Measurements from ENCODE around the gene TNFAIP6. TPM values are rescaled to one million over a fixed set of nuclear protein-coding genes. Genes with fewer than 3 reads are reported as not detected.
A peak's percentile ranks its signal among the peaks of the same experiment; 100 is the strongest.

The TNFAIP6 gene
- total RNA-seq, 2 donors from 2014 or later = 0.64 to 1.7 TPM

- H3K27ac Mint-ChIP-seq = no peak overlapping the region
- H3K27me3 Mint-ChIP-seq = peaks cover 10 to 12% of the 10 kb centered on the region in 2 donors
- ATAC-seq = no peak
Measured at GRCh38 chr2:151344906-151345305, 12.5 kb upstream of the TNFAIP6 start.

DNA sequence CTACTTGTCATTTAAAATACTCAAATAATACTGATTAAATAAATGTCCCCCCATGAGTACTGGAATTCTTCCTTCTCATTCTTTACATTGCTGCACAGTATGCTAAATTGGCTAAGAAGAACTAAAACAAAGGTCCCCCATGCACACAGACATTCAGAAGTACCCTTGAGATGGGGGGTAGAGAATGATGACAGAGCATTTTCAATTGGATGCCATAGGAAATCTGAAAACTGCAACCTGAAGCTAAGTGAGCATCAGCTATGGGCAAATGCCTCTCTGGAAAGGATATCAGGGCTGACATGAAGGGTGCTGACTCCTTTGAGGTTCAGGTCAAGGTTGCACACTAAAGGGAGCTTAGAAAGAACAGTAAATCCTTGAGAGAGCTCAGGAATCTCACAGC is 10.1 kb upstream of the TNFAIP6 start:
- DNase-seq (ENCODE audit: low spot score) (no peak), ATAC-seq (no peak)
- Mint-ChIP-seq H3K9me3 (no peaks in the 10 kb centered on the region), H3K27ac (no peak overlapping the region), H3K4me1 (ENCODE audit: low read depth in 2 of 2) (no peaks in the 10 kb centered on the region), H3K36me3 (no peaks in the 10 kb centered on the region), H3K27me3 (peaks cover 7 to 12% of the 10 kb centered on the region in 2 donors), H3K4me3 (no peak overlapping the region)

More at GRCh38 chr2:151344906-151345305, 12.5 kb upstream of the TNFAIP6 start:
- Mint-ChIP-seq H3K36me3 (no peaks in the 10 kb centered on the region), H3K4me3 (no peak overlapping the region), H3K9me3 (peaks cover 3% of the 10 kb centered on the region), H3K4me1 (ENCODE audit: low read depth in 2 of 2) (no peaks in the 10 kb centered on the region)
- no peak for DNase-seq (ENCODE audit: low spot score)

GRCh38 chr2:151347906-151348305 is 9.5 kb upstream of the TNFAIP6 start:
- Mint-ChIP-seq H3K27me3 (peaks cover 7 to 12% of the 10 kb centered on the region in 2 donors), H3K4me3 (no peak overlapping the region), H3K9me3 (no peaks in the 10 kb centered on the region), H3K36me3 (no peaks in the 10 kb centered on the region), H3K4me1 (ENCODE audit: low read depth in 2 of 2) (no peaks in the 10 kb centered on the region), H3K27ac (no peak overlapping the region)
- ATAC-seq (no peak), DNase-seq (ENCODE audit: low spot score) (no peak)

GRCh38 chr2:151350579-151351195 is 6.7 kb upstream of the TNFAIP6 start:
- Mint-ChIP-seq H3K9me3 (no peaks in the 10 kb centered on the region), H3K4me1 (ENCODE audit: low read depth in 2 of 2) (no peaks in the 10 kb centered on the region), H3K27me3 (peaks cover 13 to 22% of the 10 kb centered on the region in 2 donors), H3K36me3 (no peaks in the 10 kb centered on the region), H3K27ac (no peak overlapping the region), H3K4me3 (no peak overlapping the region)
- ATAC-seq (no peak), DNase-seq (ENCODE audit: low spot score) (no peak)

DNA sequence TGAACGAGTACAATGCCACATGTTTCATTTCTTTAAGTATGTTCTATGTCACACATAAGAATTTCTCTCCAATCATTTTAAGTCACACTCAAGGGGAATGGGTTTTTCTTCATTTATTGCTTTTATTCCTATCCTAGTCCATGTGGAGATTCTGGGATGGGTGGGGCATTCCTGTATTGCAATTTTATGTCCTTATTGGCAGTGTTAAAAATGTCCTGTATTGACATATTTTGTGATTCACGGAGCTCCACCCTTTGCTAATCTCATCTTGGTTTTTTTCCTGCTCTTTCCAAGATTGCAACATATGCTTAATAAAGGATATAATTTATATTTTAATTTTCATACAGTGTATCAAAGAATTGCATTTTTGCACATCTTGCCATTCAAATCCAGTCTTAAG is 3.4 kb upstream of the TNFAIP6 start:
- Mint-ChIP-seq H3K4me1 (ENCODE audit: low read depth in 2 of 2) (no peaks in the 10 kb centered on the region), H3K4me3 (no peak overlapping the region), H3K36me3 (no peaks in the 10 kb centered on the region), H3K27ac (no peak overlapping the region), H3K27me3 (peaks cover 12 to 36% of the 10 kb centered on the region in 2 donors), H3K9me3 (no peaks in the 10 kb centered on the region)
- no peak for ATAC-seq
- no peak for DNase-seq (ENCODE audit: low spot score)

DNA sequence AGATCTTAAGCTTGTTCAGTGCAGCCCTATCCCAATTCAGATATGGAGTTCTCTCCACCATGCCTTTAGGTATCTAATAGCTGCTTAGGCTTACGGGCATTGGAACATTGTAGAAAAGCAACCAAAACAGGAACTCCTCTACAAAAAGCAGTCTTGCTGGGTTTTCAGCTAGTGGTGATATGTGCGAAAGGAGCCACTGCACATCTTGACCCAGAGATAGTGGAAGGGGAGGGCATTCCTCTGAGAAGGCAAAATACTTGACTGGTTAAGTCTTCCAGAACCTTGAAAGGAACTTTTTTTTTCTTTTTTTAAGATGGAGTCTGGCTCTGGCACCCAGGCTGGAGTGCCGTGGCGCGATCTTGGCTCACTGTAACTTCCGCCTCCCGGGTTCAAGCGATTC is 2.6 kb upstream of the TNFAIP6 start:
- Mint-ChIP-seq H3K4me3 (no peak overlapping the region), H3K9me3 (no peaks in the 10 kb centered on the region), H3K4me1 (ENCODE audit: low read depth in 2 of 2) (no peaks in the 10 kb centered on the region), H3K27ac (no peak overlapping the region), H3K27me3 (peaks cover 10 to 28% of the 10 kb centered on the region in 2 donors), H3K36me3 (no peaks in the 10 kb centered on the region)
- no peak for DNase-seq (ENCODE audit: low spot score)
- ATAC-seq = no peak

DNA sequence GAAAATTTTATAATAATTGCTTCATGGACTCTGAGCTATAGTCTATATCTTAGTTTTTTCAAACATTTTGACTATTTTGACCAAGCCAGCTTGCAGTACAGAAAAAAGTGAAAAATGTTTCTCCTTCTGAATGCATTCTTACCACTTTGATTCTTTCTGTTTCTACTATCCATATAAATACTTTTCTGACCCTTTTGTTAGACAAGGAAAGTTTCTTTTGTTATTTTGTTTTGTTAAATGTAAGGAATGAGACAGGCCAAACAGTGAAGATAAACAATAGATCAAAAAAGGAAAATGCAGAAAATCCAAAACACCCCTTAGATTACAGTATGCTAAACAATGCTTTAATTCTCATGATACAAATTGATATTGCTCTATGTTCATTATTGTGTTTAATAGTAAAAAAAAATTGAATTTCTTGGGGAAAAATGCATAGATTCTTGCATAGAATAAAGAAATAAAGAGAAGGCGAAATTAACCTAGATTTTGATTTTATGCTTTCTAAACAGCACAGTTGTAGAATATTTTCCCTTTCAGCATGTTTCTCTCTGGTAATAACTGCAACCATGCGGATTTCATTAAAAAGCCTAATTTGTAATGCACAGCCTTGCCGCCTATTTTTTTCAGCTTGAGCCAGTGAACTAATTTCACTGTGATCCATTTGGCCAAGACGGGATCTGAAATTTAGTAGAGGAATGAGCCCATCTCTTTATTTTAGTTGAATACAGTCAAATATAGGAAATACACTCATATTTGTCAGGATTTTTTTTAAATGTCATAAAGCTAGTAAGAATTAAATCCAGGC is 976 bp downstream of the TNFAIP6 start:
- H3K9me3 Mint-ChIP-seq = no peaks in the 10 kb centered on the region
- no peak for ATAC-seq
- no peak overlapping the region for H3K4me3 Mint-ChIP-seq

DNA sequence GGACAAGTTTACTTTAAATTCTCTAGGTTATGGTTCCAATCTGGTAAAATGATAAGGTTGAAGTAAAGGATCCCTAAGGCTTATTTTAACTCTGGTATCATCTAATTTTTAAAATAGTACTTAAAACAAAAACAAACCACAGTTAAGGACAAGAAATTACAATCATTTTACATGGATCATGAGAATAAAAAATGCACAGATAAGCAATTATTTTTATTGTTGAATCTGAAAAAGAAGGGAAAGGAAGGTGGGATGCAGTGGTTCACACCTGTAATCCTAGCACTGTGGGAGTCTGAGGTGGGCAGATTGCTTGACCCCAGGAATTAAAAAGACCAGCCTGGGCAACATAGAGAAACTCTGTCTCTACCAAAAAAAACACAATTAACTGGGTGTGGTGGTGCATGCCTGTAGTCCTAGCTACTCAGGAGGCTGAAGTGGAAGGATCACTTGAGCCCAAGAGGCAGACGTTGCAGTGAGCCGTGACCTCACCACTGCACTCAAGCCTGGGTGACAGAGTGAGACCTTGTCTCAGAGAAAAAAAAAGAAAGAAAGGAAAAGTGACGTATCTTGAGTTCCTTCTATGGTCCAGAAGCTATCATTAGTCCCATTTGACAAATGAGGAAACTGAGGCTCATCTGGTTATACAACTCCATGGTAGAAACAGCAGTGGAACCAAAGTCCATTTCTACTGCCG is 2.5 kb downstream of the TNFAIP6 start:
- peaks cover 10 to 23% of the 10 kb centered on the region in 2 donors for H3K27me3 Mint-ChIP-seq
- ATAC-seq = no peak
- H3K4me1 Mint-ChIP-seq (ENCODE audit: low read depth in 2 of 2) = peaks cover 0 to 3% of the 10 kb centered on the region in 2 donors
- no peak overlapping the region for H3K27ac Mint-ChIP-seq
- DNase-seq (ENCODE audit: low spot score) = no peak
- no peaks in the 10 kb centered on the region for H3K9me3 Mint-ChIP-seq
- no peak overlapping the region for H3K4me3 Mint-ChIP-seq
- H3K36me3 Mint-ChIP-seq = no peaks in the 10 kb centered on the region

More for the DNA sequence above, 976 bp downstream of the TNFAIP6 start:
- no peak for DNase-seq (ENCODE audit: low spot score)
- Mint-ChIP-seq H3K27ac (no peak overlapping the region), H3K36me3 (no peaks in the 10 kb centered on the region), H3K4me1 (ENCODE audit: low read depth in 2 of 2) (peaks cover 0 to 3% of the 10 kb centered on the region in 2 donors), H3K27me3 (peaks cover 14 to 33% of the 10 kb centered on the region in 2 donors)

DNA sequence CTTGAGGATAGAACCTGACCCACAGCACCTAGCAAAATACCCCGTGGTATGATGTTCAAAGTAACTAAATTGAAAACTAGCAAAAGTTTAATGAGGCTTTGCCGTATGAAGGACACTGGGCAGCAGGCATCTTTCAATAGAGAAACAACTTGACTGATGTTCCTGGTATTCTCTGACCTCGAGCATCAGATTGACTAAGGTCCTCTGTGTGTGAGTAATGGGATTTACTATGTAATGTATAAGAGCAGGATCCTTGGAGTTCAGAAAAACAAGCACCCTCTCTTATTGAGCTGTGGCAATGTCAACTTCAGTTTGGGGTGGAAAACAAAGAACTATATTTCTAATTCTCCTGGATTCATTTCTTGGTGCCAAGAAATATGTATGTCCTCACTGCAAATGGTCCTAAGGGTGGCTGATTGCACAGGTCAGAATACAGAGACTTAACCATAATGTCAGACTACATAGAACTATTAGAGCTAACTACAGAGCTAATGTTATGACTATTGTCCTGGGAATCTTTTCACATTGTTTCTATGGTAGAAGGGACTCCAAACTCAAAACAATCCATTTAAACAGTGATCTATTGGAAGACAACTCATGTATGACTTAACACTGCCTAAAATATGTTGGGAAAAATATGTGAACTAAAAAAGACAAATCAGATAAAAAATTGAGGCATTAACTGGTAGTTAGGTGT is 4.4 kb downstream of the TNFAIP6 start:
- Mint-ChIP-seq H3K4me1 (ENCODE audit: low read depth in 2 of 2) (peaks cover 0 to 3% of the 10 kb centered on the region in 2 donors), H3K4me3 (no peak overlapping the region), H3K36me3 (no peaks in the 10 kb centered on the region), H3K27me3 (peaks cover 4 to 15% of the 10 kb centered on the region in 2 donors), H3K9me3 (no peaks in the 10 kb centered on the region), H3K27ac (no peak overlapping the region)
- ATAC-seq = no peak
- DNase-seq (ENCODE audit: low spot score) = no peak

GRCh38 chr2:151363709-151364108 is 6.3 kb downstream of the TNFAIP6 start:
- no peaks in the 10 kb centered on the region for H3K36me3 Mint-ChIP-seq
- no peak overlapping the region for H3K4me3 Mint-ChIP-seq
- peak in 1 of 2 donors; percentile 82 for ATAC-seq
- H3K27me3 Mint-ChIP-seq = peaks cover 4 to 6% of the 10 kb centered on the region in 2 donors
- no peak for DNase-seq (ENCODE audit: low spot score)
- H3K27ac Mint-ChIP-seq = peak overlapping the region in 1 of 2 donors; percentile 34
- no peaks in the 10 kb centered on the region for H3K9me3 Mint-ChIP-seq
- H3K4me1 Mint-ChIP-seq (ENCODE audit: low read depth in 2 of 2) = peaks cover 0 to 3% of the 10 kb centered on the region in 2 donors

- DNase-seq (ENCODE audit: low spot score) (no peak), ATAC-seq (no peak)
- Mint-ChIP-seq H3K4me1 (ENCODE audit: low read depth in 2 of 2) (peaks cover 0 to 3% of the 10 kb centered on the region in 2 donors), H3K9me3 (no peaks in the 10 kb centered on the region), H3K36me3 (no peaks in the 10 kb centered on the region), H3K4me3 (no peak overlapping the region), H3K27me3 (no peaks in the 10 kb centered on the region), H3K27ac (no peak overlapping the region)
Measured at GRCh38 chr2:151367571-151367970, 10.2 kb downstream of the TNFAIP6 start.

- H3K27ac Mint-ChIP-seq = no peak overlapping the region
- ATAC-seq = peak in 1 of 2 donors; percentile 80
- H3K4me1 Mint-ChIP-seq (ENCODE audit: low read depth in 2 of 2) = peaks cover 0 to 5% of the 10 kb centered on the region in 2 donors
- no peaks in the 10 kb centered on the region for H3K36me3 Mint-ChIP-seq
- DNase-seq (ENCODE audit: low spot score) = no peak
- no peaks in the 10 kb centered on the region for H3K9me3 Mint-ChIP-seq
- no peak overlapping the region for H3K4me3 Mint-ChIP-seq
- H3K27me3 Mint-ChIP-seq = no peaks in the 10 kb centered on the region
Measured at GRCh38 chr2:151374436-151374835, 17.0 kb downstream of the TNFAIP6 start.

GRCh38 chr2:151379169-151379568 is 21.8 kb downstream of the TNFAIP6 start:
- Mint-ChIP-seq H3K27me3 (peaks cover 0 to 2% of the 10 kb centered on the region in 2 donors), H3K27ac (no peak overlapping the region), H3K9me3 (no peaks in the 10 kb centered on the region), H3K4me1 (ENCODE audit: low read depth in 2 of 2) (peaks cover 0 to 3% of the 10 kb centered on the region in 2 donors), H3K36me3 (no peaks in the 10 kb centered on the region), H3K4me3 (no peak overlapping the region)
- ATAC-seq (no peak), DNase-seq (ENCODE audit: low spot score) (no peak)
